SK-N-MC (cell line): ENCODE data around the gene PLXNA4.

Experiments
- DNase-seq: peaks from one replicate; pipeline ENCODE4 v3.0.0-alpha.2; 2011; ENCODE audit warnings: low read depth, low spot score
- H3K27ac ChIP-seq: fragments of 200-600 bp; sonication (generic); 2 replicates; pipeline ENCODE4 v1.5.1; 2016; ENCODE audit warnings: mixed run types
- H3K36me3 ChIP-seq: fragments of 200-600 bp; sonication (generic); 2 replicates; pipeline ENCODE4 v1.6.1; 2017; ENCODE audit warnings: antibody characterized with exemption, low read length, mixed read lengths; ENCODE audit not compliant: insufficient read depth
- H3K4me3 ChIP-seq: fragments of 200-600 bp; sonication (generic); 2 replicates; pipeline ENCODE4 v1.5.1; 2016
- H3K9ac ChIP-seq: fragments of 200-600 bp; sonication (generic); 2 replicates; pipeline ENCODE4 v1.8.0; 2017; ENCODE audit warnings: mixed run types, mixed read lengths; ENCODE audit not compliant: insufficient read length
- H3K9me3 ChIP-seq: fragments of 200-600 bp; sonication (generic); 2 replicates; pipeline ENCODE4 v1.6.1; 2017; ENCODE audit warnings: low read depth, mild to moderate bottlenecking, antibody characterized with exemption, low read length, moderate library complexity, mixed read lengths
- EZH2 ChIP-seq: fragments of 200-600 bp; sonication (generic); IDR thresholded peaks from one replicate; pipeline ENCODE4 v1.6.1; 2017; ENCODE audit warnings: antibody characterized with exemption
- FOXP2 ChIP-seq: optimal IDR thresholded peaks from 2 replicates; pipeline ENCODE3; 2011; ENCODE audit warnings: mild to moderate bottlenecking, moderate library complexity; ENCODE audit not compliant: insufficient read depth; ENCODE audit errors: extremely low read length, control extremely low read depth
- POLR2AphosphoS5 ChIP-seq: IDR thresholded peaks from 2 replicates; pipeline ENCODE4 v1.6.1; 2012; ENCODE audit warnings: mild to moderate bottlenecking, low read depth, low read length, borderline replicate concordance

PLXNA4 gene

DNA sequence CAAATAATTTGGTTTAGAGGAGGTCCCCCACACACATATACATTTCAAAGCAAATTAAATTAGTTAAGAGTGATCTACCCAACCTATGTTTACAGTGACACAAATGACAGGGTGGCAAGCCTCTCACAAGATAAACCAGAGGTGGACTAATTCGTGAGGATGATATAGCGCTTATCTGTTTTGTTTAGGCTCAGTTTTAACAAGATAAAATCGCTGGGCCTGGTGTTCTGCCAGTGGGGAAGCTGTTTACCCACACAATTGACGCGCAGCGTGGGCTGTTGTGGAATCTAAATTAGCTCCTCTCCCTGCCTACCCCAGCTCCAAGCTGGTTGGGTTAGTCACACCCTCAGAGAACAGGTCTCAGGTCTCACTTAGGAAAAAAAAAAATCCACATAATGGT, 16.7 kb upstream of the PLXNA4 start:
- no peak for TF ChIP-seq EZH2
- no peak for TF ChIP-seq POLR2AphosphoS5
- no peak for TF ChIP-seq FOXP2
- no peaks in the 10 kb centered on the region for H3K36me3 ChIP-seq
- H3K4me3 ChIP-seq, result no peak overlapping the region
- H3K9ac ChIP-seq, result no peak overlapping the region
- no peak overlapping the region for H3K27ac ChIP-seq
- no peaks in the 10 kb centered on the region for H3K9me3 ChIP-seq
- no peak for DNase-seq

DNA sequence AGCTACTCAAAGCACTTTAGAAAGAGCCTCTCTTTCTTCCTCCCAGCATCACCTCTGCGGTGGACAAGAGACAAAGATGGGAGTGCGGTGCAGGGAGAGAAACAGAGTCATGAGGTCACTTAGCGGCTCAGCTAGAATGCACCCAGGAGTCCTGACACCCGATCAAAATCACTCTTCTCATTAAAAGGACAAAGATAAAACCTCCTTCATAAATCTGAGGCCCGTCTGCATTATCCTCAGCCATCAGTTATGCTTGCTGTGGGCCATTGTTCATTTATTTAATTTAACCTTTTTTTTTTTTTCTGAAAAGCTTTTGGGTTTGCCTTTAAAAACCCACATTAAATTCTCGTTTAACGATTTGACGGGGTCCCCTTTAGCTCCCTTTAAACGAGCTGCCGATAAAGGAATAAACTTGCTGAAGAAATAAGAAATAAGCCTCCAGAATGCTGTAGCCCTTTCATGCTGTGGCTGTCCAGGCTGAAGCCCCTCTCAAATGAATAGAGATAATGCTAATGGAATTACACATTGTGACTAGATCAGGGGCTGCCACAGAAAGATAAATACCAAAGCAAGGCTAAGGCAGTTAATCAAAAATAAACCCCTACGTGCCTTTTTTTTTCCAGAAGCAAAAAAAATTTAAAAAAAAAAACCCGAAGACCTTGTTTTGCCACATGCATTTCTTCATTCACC, 16.1 kb upstream of the PLXNA4 start:
- H3K4me3 ChIP-seq, result no peak overlapping the region
- H3K9me3 ChIP-seq, result no peaks in the 10 kb centered on the region
- TF ChIP-seq POLR2AphosphoS5, result no peak
- no peak for DNase-seq
- no peak overlapping the region for H3K9ac ChIP-seq
- H3K27ac ChIP-seq, result no peak overlapping the region
- H3K36me3 ChIP-seq, result no peaks in the 10 kb centered on the region

- no peak for DNase-seq
- no peak overlapping the region for H3K9ac ChIP-seq
- no peaks in the 10 kb centered on the region for H3K9me3 ChIP-seq
- no peaks in the 10 kb centered on the region for H3K36me3 ChIP-seq
- TF ChIP-seq POLR2AphosphoS5 (no peak), FOXP2 (no peak), EZH2 (no peak)
- no peak overlapping the region for H3K27ac ChIP-seq
- H3K4me3 ChIP-seq, result no peak overlapping the region
These were observed 13.9 kb upstream of the PLXNA4 start for GRCh38 chr7:132590162-132590561.

DNA sequence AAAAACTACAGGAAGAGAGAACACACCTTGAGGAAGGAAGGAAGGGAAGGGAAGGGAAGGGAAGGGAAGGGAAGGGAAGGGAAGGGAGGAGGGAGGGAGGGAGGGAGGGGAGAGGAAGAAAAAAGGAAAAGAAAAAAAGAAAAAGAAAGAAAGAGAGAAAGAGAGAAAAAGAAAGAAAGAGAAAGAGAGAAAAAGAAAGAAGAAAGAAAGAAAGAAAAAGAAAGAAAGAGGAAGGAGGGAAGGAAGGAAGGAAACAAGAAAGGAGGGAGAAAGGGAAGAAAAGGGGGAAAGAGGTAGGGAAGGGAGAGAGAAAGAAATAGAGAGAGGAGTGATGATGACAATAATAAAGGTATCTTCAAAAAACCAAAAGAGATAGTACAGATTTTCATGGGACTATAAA, 12.3 kb upstream of the PLXNA4 start:
- H3K9ac ChIP-seq, result no peak overlapping the region
- DNase-seq, result no peak

GRCh38 chr7:132584796-132585494, 8.7 kb upstream of the PLXNA4 start:
- no peak overlapping the region for H3K27ac ChIP-seq
- DNase-seq, result no peak

More for the DNA sequence above, 12.3 kb upstream of the PLXNA4 start:
- H3K4me3 ChIP-seq, result no peak overlapping the region
- no peak for TF ChIP-seq POLR2AphosphoS5
- no peak for TF ChIP-seq EZH2
- TF ChIP-seq FOXP2, result no peak
- H3K36me3 ChIP-seq, result no peaks in the 10 kb centered on the region
- no peak overlapping the region for H3K27ac ChIP-seq
- H3K9me3 ChIP-seq, result no peaks in the 10 kb centered on the region

DNA sequence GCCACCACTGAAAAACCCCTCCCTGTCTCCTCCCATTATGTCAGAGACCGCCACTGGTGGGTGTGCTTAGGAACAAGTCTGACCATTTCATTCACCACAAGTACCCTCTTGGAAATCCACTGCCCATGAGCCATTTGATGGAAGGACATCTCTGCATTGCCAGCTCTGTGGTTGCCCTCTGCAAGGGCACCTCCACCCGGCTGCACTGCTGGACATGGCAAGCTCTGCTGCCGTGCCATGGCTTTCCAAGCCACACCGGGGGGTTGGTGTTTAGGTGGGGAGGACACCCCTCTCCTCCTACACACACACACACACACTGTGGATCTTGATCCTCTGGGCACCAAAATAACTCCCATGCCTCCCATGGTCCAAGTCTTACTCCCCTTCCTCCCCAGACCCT, 5.2 kb upstream of the PLXNA4 start:
- Histone ChIP-seq H3K4me3 (no peak overlapping the region), H3K36me3 (no peaks in the 10 kb centered on the region), H3K9me3 (no peaks in the 10 kb centered on the region), H3K9ac (no peak overlapping the region), H3K27ac (no peak overlapping the region)
- no peak for TF ChIP-seq POLR2AphosphoS5
- DNase-seq, result no peak

More at GRCh38 chr7:132584796-132585494, 8.7 kb upstream of the PLXNA4 start:
- Histone ChIP-seq H3K9me3 (no peaks in the 10 kb centered on the region), H3K4me3 (no peak overlapping the region), H3K36me3 (no peaks in the 10 kb centered on the region), H3K9ac (no peak overlapping the region)
- no peak for TF ChIP-seq POLR2AphosphoS5
- TF ChIP-seq FOXP2, result no peak
- TF ChIP-seq EZH2, result no peak

- no peak for TF ChIP-seq FOXP2
- TF ChIP-seq EZH2, result no peak
- TF ChIP-seq POLR2AphosphoS5, result no peak
- Histone ChIP-seq H3K9ac (no peak overlapping the region), H3K4me3 (no peak overlapping the region), H3K27ac (no peak overlapping the region), H3K36me3 (no peaks in the 10 kb centered on the region), H3K9me3 (no peaks in the 10 kb centered on the region)
- DNase-seq, result no peak
These were observed 4.5 kb upstream of the PLXNA4 start for GRCh38 chr7:132580717-132581285.

GRCh38 chr7:132580277-132580676, 4.0 kb upstream of the PLXNA4 start:
- H3K9me3 ChIP-seq, result no peaks in the 10 kb centered on the region
- TF ChIP-seq FOXP2, result no peak
- no peak for TF ChIP-seq POLR2AphosphoS5
- TF ChIP-seq EZH2, result no peak
- DNase-seq, result no peak
- H3K4me3 ChIP-seq, result no peak overlapping the region
- H3K9ac ChIP-seq, result no peak overlapping the region
- no peaks in the 10 kb centered on the region for H3K36me3 ChIP-seq
- no peak overlapping the region for H3K27ac ChIP-seq
